Stimulated activated CD4-positive, alpha-beta T cell treated with anti-CD3 and anti-CD28 coated beads, Interleukin-12 subunit alpha, Interleukin-12 subunit beta, amount 100 ng/mL, for 4 hours (primary cell): ENCODE results near the gene GOLT1A.

Source experiments
- DNase-seq: peaks from one replicate; pipeline ENCODE4 v3.0.0-alpha.2; 2020

Gene GOLT1A

DNA sequence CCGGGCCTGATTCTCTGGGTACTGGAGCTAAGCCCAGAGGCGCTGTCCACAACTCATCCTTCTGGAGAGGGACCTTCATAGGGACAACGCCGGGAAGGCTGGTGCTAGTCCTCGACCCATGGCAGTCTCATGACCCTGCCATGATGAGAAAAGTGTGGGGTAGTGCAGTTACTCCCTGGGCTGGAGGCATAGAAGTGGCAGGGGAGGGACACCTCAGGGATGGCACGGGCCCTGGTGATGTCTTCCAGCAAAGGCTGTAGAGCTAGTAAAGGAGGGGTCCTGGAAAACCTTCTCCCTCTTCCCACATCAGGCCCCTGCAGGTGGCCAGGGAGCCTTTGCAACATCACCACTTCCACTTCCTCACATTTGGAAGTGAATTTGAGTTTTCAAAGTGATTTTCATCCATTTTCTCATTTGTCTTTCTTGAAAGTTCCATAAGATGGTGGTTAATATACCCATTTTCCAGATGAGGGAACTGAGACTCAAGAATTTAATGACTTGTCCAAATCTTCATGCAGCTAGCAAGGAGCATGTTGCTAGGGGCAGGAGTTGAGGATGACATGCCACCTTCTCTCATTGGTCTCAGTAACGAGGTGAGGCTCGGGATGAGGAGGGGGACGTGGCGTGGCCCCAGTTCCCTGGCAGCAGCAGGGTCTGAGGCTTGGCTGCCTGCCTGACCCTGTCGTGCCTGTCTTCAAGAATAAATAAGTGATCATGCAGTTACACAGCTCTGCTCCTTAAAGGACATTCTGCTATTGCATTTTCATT, 3.3 kb upstream of the GOLT1A start:
- DNase-seq, result no peak

DNA sequence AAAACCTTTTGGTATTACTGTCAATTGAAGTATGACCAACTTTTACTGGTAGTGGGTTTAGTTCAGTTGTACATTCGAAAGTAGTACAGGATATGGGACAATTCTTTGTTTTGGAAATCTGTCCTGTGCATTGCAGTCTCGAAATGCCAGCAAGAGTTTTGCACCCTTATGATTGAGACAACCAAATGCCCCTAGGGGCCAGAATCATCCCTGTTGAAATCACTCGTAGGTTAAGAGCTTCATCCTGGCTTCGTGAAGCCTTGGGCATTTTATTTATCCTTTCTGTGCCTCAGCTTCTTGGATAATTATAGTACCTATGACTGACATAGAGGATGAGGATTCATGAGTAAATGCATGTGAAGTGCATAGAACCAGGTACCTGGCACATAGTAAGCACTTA, 2.4 kb upstream of the GOLT1A start:
- no peak for DNase-seq

- no peak for DNase-seq
These were observed 1.1 kb downstream of the GOLT1A start for GRCh38 chr1:204212715-204213114.

- DNase-seq, result no peak
These were observed 2.7 kb downstream of the GOLT1A start for GRCh38 chr1:204211046-204211445.

GRCh38 chr1:204207136-204207616, 6.6 kb downstream of the GOLT1A start:
- DNase-seq, result peak; percentile 77

DNA sequence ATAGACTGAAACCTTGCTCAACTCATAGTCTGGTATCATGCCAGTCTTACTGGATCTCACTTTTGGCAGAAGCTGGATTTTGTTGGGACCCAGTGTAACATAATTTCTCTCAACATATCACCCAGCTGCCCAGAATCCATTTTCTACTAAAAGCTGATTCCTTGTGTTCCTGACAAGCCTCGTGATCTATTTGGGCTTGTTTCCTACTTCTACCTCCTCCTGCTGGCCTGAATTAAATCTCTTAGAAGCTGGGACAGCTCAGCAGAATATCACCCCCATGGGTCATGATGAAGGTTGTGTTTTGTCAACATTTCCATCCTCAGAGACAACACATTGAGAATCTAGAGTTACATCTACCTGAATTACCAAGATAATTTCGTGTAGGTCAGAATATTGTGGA, 7.7 kb downstream of the GOLT1A start:
- DNase-seq, result no peak

DNA sequence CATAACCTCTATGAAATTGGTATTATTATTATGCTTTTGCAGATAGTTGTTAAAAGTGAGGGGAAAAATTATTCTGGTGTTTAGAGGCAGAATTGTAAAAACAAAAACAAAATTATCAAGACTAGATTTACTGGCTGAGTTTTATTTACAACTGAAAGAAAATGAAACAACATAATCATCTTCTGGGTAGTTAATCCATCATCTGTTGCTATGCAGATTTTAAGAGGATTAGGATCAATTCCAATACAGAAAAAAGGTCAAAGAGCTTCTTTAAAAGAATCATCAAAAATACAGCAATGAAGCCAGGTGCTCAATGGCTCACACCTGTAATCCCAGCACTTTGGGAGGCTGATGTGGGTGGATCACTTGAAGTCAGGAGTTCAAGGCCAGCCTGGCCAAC, 8.3 kb downstream of the GOLT1A start:
- no peak for DNase-seq

GRCh38 chr1:204204944-204205343, 8.8 kb downstream of the GOLT1A start:
- DNase-seq, result no peak

- DNase-seq, result no peak
These were observed 10.5 kb downstream of the GOLT1A start for GRCh38 chr1:204203206-204203767.

DNA sequence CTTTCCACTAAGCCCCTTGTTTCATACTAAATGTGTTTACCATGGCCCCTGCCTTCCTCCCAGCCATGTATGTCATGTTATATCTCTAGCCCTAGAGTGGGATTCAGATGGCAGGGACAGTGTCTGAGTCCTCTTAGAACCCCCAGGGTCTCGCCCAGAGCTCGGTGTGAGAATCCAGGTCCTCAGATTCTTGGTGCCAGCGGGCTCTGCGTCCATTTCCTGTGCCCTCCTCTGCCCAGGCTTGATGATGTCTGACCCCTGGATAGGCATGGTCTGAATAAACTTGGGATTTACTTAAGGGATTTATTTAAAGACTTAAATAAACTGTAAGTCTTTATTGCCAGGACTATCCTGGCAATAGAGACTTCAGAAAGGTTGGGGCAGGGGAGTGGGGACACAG, 11.3 kb downstream of the GOLT1A start:
- DNase-seq, result no peak

- DNase-seq, result no peak
These were observed 12.3 kb downstream of the GOLT1A start for GRCh38 chr1:204201348-204202040.

GRCh38 chr1:204199579-204199978, 14.2 kb downstream of the GOLT1A start:
- DNase-seq, result no peak

- no peak for DNase-seq
These were observed 15.1 kb downstream of the GOLT1A start for GRCh38 chr1:204198348-204199340.

- no peak for DNase-seq
These were observed 16.7 kb downstream of the GOLT1A start for GRCh38 chr1:204197068-204197467.

DNA sequence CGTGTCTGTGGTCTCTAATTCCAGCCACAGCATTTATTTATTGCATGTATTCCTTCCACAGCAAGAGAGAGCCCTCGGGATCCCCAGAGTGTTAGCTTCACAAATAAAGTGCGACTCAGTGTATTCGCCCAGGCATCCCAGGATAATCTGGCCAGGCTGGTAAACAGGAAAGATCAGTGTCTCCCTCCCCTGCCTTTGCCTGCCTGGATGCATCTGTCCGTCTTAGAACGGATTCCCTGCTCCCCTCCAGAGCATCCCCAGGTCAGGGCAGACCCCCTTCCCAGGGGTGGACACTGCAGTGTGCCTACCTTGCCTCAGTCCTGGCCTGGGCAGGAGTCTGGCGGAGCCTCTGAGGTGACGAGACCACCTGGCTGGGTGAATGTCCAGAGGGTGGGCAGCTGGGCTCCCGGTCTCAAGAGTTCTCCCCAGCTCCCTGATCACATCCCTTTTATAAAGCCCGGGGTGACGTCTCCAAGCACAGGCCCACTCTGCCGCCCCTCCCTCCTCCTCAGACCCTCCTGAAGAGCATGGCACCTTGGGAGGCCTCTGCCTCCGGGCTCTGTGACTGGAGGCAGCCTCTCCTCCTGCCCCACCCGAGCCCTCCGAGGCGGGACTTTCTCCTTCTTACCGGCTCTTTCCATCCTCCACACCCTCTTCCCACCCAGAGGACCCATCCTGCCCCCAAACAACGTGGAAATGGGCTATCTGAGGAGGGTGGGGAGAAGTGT, 17.6 kb downstream of the GOLT1A start, which contains the start of gene KISS1:
Gene KISS1 (minus strand): TSS at position 424 of the 728 bp plus-strand sequence. CDS start 3,615 bp downstream, outside the sequence.
- no peak for DNase-seq

DNA sequence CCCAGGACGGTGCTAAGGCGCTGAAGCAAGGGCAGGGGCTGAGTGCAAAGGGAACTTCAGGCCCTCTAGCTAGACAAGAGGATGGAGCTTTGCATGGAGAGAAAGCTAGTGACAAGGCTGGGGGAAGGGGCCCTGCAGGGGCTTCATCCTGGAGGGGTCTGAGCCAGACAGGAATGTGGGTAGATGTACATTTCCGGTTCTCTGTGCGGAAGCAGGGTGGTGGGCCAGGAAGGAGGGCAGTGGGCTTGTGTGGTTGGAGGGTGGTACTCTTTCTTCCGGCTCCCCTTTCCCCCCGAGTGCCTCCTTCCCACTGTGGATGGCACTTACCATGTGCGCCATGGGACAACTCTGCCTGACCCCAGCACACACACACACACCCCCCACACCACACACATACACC, 19.0 kb downstream of the GOLT1A start:
- DNase-seq, result no peak

GRCh38 chr1:204194080-204194479, 19.7 kb downstream of the GOLT1A start:
- DNase-seq, result no peak

DNA sequence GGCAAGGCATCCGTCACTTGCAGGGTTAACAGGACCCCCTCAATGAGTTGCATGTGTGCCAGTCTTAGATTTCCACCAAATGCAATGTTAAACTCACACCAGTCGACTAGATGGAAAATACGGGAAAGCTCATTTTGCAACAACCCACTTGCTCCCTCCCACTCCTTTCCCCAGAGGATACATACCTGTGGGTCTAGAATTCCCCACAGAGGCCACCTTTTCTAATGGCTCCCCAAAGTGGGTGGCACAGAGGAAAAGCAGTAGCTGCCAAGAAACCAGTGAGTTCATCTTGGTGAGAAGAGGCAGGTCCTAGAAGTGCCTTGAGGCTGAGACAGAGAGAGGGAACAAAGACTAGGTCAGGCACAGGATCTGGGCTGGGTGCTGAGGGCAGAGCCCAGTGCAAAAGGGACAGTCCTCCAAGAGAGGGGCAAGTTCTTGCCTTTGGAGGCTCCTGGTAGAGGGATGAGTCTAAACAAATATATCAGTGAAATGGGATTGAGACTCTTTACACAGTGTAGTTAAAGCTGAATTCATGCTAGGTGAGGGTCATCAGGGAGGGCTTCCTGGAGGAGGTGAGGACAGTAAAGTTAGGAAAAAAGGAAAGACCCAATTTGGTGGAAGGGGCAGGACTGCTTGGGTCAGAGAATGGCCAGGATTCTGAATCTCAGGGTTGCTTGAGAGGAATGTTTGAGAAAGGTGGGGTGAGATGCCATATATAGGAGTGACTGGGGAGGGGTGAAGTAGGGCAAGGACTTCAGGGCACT, 21.0 kb downstream of the GOLT1A start:
- DNase-seq, result no peak

DNA sequence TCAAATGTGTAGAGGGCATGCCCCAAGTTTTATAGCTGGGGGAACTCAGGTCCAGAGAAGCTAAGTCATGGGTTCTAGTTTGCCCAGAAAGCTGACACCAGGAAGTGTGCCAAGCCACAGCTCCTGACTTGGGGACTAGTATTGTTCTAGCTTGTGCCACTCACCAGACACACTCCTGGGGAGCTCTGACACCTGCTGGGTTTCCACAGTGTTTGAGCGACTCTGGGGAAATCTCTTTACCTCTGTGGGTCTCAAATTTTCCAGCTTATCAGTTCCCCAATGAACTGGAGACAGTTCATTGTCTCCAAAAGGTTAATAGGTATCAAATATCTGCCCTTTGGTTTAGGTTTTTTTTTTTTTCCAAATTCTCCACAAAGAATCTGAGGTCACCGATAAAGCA, 21.7 kb downstream of the GOLT1A start:
- DNase-seq, result no peak

GRCh38 chr1:204191456-204191855, 22.3 kb downstream of the GOLT1A start:
- DNase-seq, result no peak
